ENCODE results near the gene PLCB1.

Gene PLCB1

DNA sequence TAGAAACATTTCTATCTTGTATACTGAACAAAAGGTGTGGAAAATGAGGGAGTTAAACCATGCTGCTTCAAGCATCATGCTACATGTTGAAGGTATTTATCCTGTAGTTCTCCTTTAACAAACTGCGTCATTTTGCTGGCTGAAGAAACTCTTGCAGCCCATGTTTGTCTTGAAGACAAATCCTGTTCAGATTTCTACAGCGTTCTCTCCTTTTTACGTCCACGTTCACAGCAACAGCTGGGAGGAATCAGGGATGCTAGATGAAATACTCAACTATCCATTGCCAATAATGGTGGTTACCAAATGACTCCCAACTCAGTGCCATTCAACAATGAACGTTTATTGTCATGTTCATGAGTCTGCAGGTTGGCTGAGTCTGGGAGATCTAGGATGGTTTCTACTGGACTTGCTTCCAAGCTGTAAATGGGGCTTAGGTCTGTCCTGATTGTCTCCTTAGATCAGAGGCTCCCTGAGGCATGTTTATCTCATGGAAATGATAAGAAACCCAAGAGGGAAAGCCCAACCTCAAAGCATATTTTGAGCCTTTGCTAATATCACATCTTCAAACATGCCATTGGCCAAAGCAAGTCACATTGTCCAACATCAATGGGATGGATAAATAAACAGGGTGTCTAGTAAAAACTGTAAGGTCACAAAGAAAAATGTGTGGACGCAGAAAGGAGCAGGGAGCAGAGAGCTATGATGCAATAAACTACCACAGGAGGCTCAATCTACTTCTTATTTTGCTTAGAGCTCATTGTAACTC is 2.7 kb upstream of the PLCB1 start:
- DNase-seq (ENCODE audit: low spot score): no peak

DNA sequence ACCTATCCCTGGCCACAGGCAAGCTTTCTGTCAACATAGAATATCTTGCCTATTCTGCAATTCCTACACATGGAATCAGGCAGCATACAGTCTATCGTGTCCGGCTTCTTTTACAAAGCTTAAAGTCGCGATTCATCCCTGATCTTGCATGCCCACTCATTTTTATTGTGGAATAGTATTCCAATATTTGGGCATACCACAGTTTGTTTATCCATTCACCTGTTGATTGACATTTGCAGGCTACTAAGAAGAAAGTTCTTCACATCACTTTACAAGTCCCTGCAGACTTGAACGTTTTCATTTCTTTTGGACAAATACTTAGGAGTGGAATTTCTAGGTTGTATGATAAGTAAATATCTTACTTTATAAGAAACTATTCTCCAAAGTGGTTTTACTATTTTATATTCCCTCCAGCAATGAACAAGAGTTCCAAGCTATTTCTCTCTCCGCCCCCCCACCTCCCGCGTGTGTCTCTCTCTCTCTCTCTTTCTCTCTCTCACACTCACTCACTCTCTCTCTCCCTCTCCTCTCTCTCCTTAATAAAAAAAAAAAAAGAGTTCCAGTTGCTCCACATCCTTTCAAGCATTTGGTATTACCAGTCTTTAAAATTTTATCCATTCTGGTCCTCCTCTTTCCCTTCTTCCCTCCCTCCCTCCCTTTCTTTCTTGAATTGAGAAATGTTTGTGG is 1.1 kb upstream of the PLCB1 start:
- no peak for DNase-seq (ENCODE audit: low spot score)

- no peak for DNase-seq (ENCODE audit: low spot score)
Measured at GRCh38 chr20:8132484-8133309, 631 bp downstream of the PLCB1 start.

GRCh38 chr20:8133310-8133768 is 1.3 kb downstream of the PLCB1 start:
- no peak for DNase-seq (ENCODE audit: low spot score)

GRCh38 chr20:8133851-8134451 is 1.9 kb downstream of the PLCB1 start:
- no peak for DNase-seq (ENCODE audit: low spot score)

GRCh38 chr20:8139899-8140298 is 7.8 kb downstream of the PLCB1 start:
- DNase-seq (ENCODE audit: low spot score): no peak

- no peak for DNase-seq (ENCODE audit: low spot score)
Measured at GRCh38 chr20:8143474-8143873, 11.4 kb downstream of the PLCB1 start.

GRCh38 chr20:8144282-8145245 is 12.5 kb downstream of the PLCB1 start:
- no peak for DNase-seq (ENCODE audit: low spot score)

- no peak for DNase-seq (ENCODE audit: low spot score)
Measured at GRCh38 chr20:8145246-8146168, 13.4 kb downstream of the PLCB1 start.

GRCh38 chr20:8147476-8147875 is 15.4 kb downstream of the PLCB1 start:
- DNase-seq (ENCODE audit: low spot score): no peak

DNA sequence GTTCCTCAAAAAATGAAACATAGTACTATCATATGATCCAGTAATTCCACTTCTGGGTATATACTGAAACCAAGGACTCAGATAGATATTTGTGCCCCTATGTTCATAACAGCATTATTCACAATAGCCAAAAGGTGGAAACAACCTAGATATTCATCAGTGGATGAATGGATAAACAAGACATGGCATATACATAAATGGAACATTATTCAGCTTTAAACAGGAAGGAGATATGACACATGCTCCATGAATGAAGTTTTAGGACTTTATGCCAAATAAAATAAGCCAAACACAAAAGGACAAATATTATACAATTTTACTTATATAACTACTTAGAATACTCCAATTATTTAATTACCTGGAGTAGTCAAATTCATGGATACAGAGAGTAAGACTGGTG is 16.4 kb downstream of the PLCB1 start:
- DNase-seq (ENCODE audit: low spot score): no peak

GRCh38 chr20:8150591-8150990 is 18.5 kb downstream of the PLCB1 start:
- no peak for DNase-seq (ENCODE audit: low spot score)

DNA sequence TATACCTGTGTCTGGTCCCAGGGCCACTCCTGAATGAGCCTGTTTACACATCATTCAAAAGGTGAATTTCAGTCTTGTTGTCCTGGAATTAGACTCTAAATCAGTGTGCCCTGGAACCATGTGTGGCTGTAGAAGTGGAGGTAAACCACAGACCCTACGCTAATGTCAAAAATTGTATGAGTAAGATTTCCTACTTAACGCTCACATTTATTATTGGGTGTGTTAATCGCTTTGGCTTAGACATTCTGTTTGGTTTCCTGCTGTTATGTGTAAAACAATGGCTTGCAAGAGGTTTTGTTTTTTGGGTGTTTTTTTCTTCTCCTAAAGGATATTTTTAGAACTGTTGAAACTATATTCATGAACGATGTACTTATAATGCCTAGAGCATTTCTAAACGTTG is 19.3 kb downstream of the PLCB1 start:
- no peak for DNase-seq (ENCODE audit: low spot score)

- no peak for DNase-seq (ENCODE audit: low spot score)
Measured at GRCh38 chr20:8152183-8152582, 20.1 kb downstream of the PLCB1 start.

GRCh38 chr20:8152847-8153246 is 20.8 kb downstream of the PLCB1 start:
- DNase-seq (ENCODE audit: low spot score): no peak

DNA sequence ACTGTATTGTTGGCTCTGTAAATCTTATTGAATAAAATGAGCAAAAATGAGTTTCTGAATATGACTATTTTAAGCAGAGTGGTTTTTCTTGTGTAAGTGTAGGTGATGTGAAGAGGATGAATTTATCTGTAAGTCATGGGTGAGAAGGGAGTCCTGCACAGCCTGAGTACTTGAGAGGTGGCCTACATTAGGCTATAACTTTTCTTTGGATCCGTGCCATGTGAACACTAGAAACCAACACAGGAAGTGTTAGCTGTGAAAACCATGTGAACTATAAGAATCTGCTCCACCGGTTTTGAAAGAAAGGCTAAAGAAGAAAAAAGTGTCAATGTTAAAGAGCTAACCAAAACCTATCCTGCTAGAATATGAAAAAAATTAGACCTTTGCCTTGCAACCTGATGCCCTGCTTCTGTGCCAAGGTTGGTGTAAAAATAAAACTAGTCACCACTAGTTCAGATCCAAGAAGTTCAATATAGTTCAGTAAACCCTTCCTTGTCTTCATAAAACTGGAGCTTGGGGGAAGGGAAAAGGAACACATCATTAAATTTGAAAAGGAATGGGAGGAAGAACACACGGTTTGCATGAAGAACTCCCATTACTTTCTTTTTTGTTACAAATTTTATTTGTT is 21.3 kb downstream of the PLCB1 start:
- no peak for DNase-seq (ENCODE audit: low spot score)

- no peak for DNase-seq (ENCODE audit: low spot score)
Measured at GRCh38 chr20:8154638-8155037, 22.6 kb downstream of the PLCB1 start.

DNA sequence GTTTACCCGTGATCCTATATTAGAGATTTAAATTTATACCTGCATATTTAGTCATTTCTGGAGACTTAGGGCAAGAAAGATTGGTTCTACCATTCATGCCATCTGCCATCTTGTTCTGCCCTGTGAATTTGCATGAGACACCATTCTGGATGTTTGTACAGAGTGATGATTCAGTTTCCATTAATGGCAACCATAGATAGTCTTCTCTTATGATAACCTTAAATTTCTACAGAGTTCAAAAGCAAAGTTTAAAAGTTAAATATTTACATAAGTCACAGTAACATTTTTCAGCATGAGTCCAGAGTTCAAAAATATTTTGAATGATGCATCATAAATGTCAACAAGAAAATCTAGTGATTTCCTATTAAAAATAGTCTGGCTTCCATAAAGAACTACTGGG is 23.2 kb downstream of the PLCB1 start:
- DNase-seq (ENCODE audit: low spot score): no peak

- DNase-seq (ENCODE audit: low spot score): no peak
Measured at GRCh38 chr20:8155812-8156211, 23.7 kb downstream of the PLCB1 start.

Data from pons (tissue), 1 donor.